ENCODE results near the gene TMEM53.

DNA sequence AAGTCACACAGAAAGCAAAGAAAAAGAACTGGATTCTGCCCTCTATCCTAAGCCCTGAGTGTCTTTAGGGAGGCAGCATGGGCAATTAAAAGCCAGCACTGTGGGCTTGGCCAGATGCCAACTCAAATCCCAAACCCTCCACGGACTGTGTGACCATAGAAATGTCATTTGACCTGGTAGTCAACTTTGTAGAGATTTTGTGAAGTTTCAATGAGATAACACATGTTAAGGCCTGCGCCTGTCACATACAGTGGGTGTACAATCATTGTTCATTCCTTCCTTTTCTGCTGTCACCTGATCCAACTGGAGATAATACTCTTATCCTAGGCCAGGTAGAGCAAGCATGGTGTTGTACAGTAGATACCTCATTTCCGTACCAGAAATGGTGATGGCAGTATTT lies 54.2 kb downstream of the TMEM53 start:
- TF ChIP-seq, protein P1, sequence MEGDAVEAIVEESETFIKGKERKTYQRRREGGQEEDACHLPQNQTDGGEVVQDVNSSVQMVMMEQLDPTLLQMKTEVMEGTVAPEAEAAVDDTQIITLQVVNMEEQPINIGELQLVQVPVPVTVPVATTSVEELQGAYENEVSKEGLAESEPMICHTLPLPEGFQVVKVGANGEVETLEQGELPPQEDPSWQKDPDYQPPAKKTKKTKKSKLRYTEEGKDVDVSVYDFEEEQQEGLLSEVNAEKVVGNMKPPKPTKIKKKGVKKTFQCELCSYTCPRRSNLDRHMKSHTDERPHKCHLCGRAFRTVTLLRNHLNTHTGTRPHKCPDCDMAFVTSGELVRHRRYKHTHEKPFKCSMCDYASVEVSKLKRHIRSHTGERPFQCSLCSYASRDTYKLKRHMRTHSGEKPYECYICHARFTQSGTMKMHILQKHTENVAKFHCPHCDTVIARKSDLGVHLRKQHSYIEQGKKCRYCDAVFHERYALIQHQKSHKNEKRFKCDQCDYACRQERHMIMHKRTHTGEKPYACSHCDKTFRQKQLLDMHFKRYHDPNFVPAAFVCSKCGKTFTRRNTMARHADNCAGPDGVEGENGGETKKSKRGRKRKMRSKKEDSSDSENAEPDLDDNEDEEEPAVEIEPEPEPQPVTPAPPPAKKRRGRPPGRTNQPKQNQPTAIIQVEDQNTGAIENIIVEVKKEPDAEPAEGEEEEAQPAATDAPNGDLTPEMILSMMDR (IDR thresholded peaks at IDR 0.05; ENCODE audit: borderline replicate concordance, extremely low read depth, low read length, poor library complexity, severe bottlenecking): no peak
- TF ChIP-seq EZH2 (IDR thresholded peaks at IDR 0.05; ENCODE audit: borderline replicate concordance, low read depth, low read length, severe bottlenecking): no peak

All from DND-41 (cell line).